NAMALWA (cell line): ENCODE measurements around the gene FAF2.
"Not testable (repeated sequence)": the region's sequence is repeated elsewhere in the genome, so short reads cannot be mapped to it uniquely, and the experiment has no call there.

ENCODE experiments used
- DNase-seq: peaks from one replicate; pipeline ENCODE4 v3.0.0-alpha.2; 2015; ENCODE audit warnings: low spot score

Gene FAF2

DNA sequence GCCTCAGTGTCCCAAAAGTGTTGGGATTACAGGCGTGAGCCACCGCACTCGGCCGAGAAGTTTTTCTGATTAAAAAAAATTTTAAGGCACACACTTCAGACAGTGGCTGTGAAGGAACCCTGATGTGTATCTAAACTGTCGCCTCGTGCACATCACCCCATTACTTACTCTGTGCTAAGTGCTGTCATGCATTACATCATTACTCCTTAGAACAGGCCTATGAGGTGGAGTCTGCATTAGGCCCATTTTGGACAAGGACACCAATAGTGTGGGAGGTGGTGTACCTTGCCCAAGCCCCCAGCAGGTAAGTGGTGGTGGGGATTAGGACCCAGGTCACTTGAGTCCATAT lies 97.2 kb downstream of the FAF2 start:
- DNase-seq = no peak

DNA sequence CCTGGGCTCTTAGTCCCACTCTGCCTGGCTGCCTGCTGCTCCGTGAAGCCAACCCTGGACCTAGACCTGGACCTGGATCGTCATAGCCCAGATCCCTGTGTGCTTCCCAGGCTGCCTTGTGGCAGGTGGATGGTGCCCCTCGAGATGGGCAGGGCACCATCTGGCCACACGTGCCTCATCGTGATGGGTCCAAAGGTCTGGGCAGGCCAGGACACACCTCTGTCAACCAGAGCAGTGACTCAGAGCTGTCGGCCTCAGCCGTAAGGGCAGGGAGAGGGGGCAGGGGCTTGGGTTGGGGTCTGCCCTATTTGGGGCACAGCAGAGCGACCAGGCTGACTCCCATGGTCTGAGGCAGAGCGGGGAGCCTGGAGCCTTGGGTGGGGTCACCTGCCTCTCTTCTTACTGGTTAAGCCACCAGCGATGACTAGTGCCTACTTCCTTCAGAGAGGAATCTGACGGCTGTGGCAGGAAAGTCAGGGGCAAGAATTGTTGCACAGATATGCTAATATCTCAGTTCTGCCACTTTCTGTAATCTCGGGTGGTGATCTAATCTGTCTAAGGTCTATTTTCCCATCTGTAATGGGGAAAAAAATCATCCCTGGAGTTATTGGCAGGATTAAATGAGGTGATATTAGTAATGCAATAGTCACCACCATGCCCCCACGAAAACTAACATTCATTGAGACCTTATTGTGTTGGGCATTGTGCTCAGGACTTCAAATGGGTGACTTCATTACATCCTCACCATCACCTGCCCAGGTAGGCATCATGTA lies 97.7 kb downstream of the FAF2 start:
- no peak for DNase-seq

DNA sequence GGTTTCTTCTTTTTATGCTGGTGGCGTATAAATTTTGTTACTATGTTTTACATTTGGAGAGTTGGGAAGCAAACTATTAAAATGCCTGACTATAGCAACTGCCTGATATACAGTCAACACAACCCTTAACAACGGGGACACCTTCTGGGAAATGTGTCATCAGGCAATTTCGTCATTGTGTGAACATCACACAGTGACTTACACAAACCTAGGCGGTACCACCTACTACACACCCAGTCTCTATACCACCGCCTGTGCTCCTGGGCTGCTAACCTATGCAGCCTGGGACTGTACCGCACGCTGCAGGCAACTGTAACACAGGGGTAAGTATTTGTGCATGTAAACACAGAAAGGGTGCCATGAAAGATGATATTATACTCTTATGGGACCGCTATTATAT lies 99.6 kb downstream of the FAF2 start:
- DNase-seq = no peak

DNA sequence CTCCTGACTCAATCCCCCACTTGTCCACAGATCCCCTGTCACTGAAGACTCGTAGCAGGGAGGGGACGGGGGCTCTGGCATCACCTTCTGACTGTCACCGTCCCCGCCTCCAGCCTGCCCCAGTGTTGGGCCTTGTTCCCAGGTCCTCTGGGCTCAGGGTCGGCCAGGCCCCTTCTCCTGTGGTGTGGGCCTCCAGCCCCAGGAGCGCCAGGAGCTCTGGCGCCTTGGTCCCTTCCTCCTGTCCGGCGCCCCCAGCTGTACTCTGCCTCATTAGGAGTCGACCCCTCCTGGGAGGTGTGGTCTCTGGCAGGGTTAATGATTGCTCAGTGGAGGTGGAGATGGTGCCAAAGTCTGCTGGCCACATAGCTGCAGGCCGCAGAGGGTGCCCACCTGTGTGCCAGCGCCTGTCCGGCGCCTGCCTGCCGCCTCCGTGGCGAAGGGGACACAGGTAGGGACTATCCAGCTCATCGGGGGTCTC lies 100.8 kb downstream of the FAF2 start, which contains the start of gene CDHR2:
Gene CDHR2, plus strand, starts transcription at position 376 of the 478 bp plus-strand sequence. CDS start 16,011 bp downstream, outside the sequence.
- DNase-seq = no peak

DNA sequence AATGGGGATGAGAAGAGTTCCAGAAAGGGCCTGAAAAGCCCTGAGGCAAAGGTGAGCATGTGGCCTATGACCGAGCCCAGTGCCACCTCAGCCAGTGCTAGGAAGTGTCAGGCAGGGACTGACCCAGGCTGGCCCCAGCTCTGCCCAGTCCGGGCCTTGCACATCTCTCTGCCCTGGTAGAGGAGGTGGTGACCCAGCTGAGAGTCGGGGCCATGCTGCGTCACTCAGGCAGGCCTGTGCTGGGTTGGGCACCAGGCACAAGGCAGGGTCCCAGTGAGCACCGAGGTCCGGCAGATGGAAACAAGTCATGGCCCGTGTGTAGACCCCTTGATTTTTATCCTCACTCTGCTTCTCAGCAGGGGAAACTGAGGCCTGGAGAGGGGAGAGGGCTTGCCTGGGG lies 101.7 kb downstream of the FAF2 start:
- DNase-seq = no peak

DNA sequence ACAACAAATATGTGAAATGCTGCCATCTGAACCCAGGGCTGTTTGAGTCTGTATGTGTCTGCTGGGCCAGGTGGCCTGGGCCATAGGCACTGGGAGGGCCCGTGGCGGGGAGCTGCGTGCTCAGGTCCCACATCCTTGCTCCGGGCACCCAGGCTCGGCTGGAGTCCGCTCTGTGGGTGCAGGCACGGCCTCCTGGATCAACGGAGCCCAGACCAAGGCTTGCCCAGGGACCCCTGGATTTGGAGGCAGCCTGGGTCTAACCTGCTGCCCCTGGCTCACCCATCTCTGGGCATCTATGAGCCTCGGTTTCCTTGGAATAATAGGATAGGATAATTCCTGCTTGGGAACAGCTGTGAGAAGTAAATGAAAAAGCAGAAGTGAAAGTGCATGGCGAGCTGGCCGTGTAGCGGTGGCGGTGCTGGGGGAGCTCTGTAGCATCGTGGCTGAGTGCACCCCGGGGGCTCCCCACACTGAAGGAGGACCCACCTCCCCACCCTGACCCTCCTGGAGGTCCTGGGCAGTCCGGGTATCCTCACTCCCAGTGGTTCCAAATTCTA lies 102.2 kb downstream of the FAF2 start:
- DNase-seq = peak; percentile 35

DNA sequence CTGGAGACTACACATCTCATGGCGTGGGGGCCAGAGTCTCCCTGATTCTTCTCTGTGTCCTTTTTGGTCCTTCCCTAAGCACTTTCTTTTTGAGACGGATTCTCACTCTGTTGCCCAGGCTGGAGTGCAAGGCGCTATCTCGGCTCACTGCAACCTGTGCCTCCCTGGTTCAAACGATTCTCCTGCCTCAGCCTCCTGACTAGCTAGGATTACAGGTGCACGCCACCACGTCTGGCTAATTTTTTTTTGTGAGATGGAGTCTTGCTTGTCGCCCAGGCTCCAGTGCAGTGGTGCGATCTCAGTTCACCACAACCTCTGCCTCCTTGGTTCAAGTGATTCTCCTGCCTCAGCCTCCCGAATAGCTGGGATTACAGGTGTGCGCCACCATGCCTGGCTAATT lies 102.8 kb downstream of the FAF2 start:
- DNase-seq = not testable (repeated sequence)

DNA sequence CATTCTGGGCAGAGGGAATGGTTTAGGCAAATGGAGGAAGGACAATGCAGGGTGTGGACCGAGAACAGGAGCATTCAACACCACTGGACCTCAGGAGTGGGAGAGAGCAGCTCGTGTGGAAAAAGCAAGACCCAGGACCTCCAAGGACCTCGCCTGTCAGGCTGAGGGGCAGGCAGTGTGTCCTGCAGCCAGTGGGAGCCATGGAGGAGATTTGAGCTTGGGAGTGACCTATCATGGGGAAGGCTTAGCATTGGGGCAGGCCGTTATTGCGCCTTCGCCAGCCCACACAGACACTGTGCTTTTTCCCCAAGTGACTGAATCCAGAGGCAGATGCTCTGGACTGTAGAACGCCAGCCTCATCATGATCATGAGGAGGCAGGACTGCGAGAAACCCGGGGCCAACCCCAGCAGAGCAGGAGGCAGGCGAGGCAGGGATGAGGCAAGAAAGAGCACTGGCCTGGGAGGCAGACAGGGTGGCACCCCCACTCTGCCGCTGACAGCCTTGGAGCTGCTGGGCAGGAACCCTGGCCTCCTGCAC lies 104.2 kb downstream of the FAF2 start:
- no peak for DNase-seq

DNA sequence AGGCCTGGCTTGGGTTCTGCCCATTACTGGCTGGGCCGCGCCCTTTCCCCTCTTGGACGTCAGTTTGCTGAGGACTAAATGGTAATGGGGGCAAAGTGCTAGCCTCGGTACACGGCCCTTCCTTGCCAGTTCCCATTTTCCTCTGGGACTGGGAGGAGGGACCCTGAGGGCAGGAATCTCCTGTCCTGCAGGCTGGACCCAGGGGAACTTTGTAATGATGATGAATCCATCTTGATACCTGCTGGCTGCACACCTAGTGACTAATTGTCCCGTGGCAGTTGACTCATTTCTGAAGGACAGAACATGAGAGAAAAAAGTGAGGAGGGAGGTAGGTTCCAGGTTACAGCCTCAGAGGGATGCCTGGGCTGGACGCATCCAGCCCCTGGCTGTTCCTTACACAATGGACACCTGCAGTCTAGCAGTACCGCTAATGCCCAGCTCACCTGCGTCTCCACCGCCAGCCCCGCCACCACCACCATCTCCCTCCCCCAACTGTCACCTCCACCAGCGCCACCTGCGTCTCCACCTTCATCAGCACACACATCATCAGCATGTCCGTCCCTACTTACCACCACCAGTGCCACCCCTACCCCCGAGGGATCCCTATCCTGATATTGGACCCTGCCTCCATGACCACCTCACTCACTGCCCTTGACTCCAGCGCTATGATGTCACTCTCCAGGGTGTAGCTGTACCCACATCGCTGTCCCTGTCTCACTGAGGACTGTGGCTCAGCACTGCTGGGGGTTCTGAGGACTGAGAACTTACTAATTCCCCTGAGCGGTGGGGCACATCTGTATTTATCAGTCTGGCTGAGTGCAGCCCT lies 105.3 kb downstream of the FAF2 start:
- DNase-seq = no peak

DNA sequence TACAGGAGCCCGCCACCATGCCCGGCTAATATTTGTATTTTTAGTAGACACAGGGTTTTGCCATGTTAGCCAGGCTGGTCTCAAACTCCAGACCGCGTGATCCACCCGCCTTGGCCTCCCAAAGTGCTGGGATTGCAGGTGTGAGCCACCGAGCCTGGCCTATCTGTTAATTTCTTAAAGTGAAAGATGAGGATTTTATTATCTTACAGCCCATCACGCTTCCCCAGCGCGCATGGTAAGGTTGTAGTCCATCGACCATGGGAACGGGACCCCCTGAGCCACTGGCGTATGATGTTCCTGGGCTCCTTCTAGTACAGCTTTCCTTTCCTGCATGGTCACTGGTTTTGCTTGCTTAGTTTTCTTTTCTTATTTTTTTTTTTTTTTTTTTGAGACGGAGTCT lies 109.7 kb downstream of the FAF2 start:
- DNase-seq = no peak
